Suprapubic skin (tissue), 4 donors: ENCODE results near the gene MLLT6. TPM values are rescaled to one million over a fixed set of nuclear protein-coding genes. Genes with fewer than 3 reads are reported as not detected.

Experiments
- DNase-seq, 2 donors: peaks; one replicate each; pipeline ENCODE4 v3.0.0-alpha.2; 2019; ENCODE audit warnings: low spot score in 2 of 2
- H3K27ac ChIP-seq: fragments of 200-600 bp; sonication (generic); one replicate; pipeline ENCODE4 v1.5.1; 2019
- H3K27me3 ChIP-seq: fragments of 200-600 bp; sonication (generic); one replicate; pipeline ENCODE4 v1.5.1; 2019
- H3K36me3 ChIP-seq: fragments of 200-600 bp; sonication (generic); one replicate; pipeline ENCODE4 v1.5.1; 2019
- H3K4me1 ChIP-seq: fragments of 200-600 bp; sonication (generic); one replicate; pipeline ENCODE4 v1.5.1; 2019
- H3K4me3 ChIP-seq: fragments of 200-600 bp; sonication (generic); one replicate; pipeline ENCODE4 v1.5.1; 2019; ENCODE audit warnings: mild to moderate bottlenecking
- H3K9me3 ChIP-seq: fragments of 200-600 bp; sonication (generic); one replicate; pipeline ENCODE4 v1.5.1; 2019
- EP300 ChIP-seq: sonication (generic); formaldehyde crosslinking; IDR thresholded peaks from one replicate; pipeline ENCODE4 v1.6.1; 2017; ENCODE audit warnings: antibody characterized with exemption
- POLR2A ChIP-seq, 2 donors: fragments of 450-650 bp; IDR thresholded peaks; one replicate each; pipeline ENCODE4 v1.6.1; 2017; ENCODE audit warnings: antibody characterized with exemption in 2 of 2, mild to moderate bottlenecking in 2 of 2, moderate library complexity in 2 of 2
- POLR2AphosphoS5 ChIP-seq, 3 donors: sonication (generic); formaldehyde crosslinking; IDR thresholded peaks; one replicate each; pipeline ENCODE4 v1.6.1; 2017; ENCODE audit warnings: antibody characterized with exemption in 3 of 3
- WGBS: methylation state at CpG from one replicate; pipeline ENCODE4 v1.1.5; 2018; 5-methylcytosine and 5-hydroxymethylcytosine counted together
- total RNA-seq, 4 donors: library from RNA; depleted of rRNA; stranded (reverse); fragments of >200 nt; gene quantifications; one replicate each; pipeline ENCODE4 v1.1.0, GENCODE V29; 2016
- TF ChIP-seq, protein P1 (sequence below), 2 donors: fragments of 200-600 bp in 1 of 2; fragments of 450-650 bp in 1 of 2; sonication (generic) in 1 of 2; IDR thresholded peaks; one replicate each; pipeline ENCODE4 v1.5.1; 2016 to 2019; ENCODE audit warnings: antibody characterized with exemption in 2 of 2, mild to moderate bottlenecking in 1 of 2, moderate library complexity in 1 of 2

The MLLT6 gene
- total RNA-seq, 4 donors from 2014 or later = 62.7 to 136 (median 79.0) TPM

DNA sequence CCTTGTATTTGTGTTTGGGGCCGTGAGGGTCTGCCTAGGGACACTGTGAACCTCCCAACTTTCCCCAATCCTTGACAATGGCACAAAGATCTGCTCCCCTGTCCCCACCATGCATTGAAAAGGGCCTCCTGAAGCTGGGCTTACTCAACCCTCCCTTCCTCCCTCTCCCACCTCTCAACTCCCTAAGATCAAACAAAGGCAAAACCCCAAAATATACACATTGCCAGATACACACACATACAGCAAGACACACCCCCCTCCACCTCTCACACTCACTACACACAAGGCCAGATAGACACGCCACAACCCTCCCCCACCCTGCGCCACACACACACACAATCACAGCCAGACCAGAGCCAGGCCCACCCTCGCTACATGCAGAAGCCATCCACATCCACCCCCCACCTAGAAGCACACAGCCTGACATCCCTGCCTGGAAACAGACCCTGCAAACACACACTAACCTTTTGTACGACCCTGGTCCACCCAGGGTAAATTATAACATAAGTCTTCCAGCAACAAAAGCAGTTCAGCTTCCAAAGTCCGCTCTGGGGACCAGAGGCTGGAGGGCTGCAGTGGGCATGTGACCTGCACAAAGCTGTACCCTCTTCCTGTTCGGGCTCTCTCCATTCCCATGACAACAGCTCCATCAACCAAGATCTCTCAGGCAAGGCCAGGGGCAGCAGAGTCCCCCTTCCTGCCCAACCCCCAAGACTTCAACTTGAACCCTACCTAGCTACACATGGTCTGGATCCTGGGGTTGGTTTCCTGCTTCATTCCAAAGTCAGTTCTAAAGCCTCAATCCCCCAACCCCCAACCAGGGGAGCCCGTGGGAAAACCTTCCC lies 41.2 kb downstream of the MLLT6 start:
- no peaks in the 10 kb centered on the region for H3K36me3 ChIP-seq
- peak overlapping the region; percentile 22 for H3K27ac ChIP-seq
- WGBS = 55% methylated on average over 8 of the region's 8 CpGs
- peaks cover 75% of the 10 kb centered on the region for H3K4me1 ChIP-seq
- no peak for DNase-seq
- H3K9me3 ChIP-seq = no peaks in the 10 kb centered on the region
- peak overlapping the region; percentile 96 for H3K4me3 ChIP-seq
- H3K27me3 ChIP-seq = no peaks in the 10 kb centered on the region
- TF ChIP-seq POLR2A (IDR thresholded peaks at IDR 0.05) (no peak), POLR2AphosphoS5 (IDR thresholded peaks at IDR 0.05) (no peak), EP300 (no peak)
- TF ChIP-seq, protein P1, sequence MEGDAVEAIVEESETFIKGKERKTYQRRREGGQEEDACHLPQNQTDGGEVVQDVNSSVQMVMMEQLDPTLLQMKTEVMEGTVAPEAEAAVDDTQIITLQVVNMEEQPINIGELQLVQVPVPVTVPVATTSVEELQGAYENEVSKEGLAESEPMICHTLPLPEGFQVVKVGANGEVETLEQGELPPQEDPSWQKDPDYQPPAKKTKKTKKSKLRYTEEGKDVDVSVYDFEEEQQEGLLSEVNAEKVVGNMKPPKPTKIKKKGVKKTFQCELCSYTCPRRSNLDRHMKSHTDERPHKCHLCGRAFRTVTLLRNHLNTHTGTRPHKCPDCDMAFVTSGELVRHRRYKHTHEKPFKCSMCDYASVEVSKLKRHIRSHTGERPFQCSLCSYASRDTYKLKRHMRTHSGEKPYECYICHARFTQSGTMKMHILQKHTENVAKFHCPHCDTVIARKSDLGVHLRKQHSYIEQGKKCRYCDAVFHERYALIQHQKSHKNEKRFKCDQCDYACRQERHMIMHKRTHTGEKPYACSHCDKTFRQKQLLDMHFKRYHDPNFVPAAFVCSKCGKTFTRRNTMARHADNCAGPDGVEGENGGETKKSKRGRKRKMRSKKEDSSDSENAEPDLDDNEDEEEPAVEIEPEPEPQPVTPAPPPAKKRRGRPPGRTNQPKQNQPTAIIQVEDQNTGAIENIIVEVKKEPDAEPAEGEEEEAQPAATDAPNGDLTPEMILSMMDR (IDR thresholded peaks at IDR 0.05) = no peak

DNA sequence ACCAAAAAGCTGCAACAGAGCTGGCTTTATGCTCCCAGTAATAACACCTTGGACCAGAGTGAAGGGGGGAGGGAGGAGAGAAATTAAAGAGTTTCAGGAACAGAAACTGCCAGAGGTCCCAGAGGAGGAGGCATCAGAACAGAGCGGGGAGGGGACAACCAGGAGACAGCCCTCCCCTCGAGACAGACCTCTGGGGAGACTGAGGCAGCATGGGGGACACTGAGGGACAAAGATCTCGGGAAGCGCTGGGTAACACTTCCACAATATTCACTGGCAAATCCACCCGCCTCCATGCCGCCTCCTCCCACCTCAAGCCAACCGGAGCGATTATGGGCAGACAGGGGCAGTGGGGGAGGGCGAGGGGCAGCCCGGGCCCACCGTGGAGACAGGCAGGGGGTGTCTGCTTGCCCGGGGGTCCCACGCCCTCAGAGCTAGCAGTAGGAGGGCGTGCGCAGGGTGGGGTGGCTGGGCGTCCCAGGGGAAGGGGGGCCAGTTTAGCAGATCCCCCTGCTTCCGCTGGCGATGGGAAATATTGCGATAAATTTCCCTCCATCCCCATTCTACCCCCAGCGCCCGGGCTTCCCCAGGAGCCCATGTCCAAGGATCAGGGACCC lies 41.9 kb downstream of the MLLT6 start:
- no peaks in the 10 kb centered on the region for H3K27me3 ChIP-seq
- H3K9me3 ChIP-seq = no peaks in the 10 kb centered on the region
- WGBS = 6% methylated on average over 18 of the region's 21 CpGs
- H3K27ac ChIP-seq = peak overlapping the region; percentile 22
- no peak for DNase-seq
- peaks cover 73% of the 10 kb centered on the region for H3K4me1 ChIP-seq
- H3K36me3 ChIP-seq = no peaks in the 10 kb centered on the region
- peak overlapping the region; percentile 96 for H3K4me3 ChIP-seq
- TF ChIP-seq POLR2AphosphoS5 (IDR thresholded peaks at IDR 0.05) (no peak), EP300 (no peak), POLR2A (IDR thresholded peaks at IDR 0.05) (no peak)
- TF ChIP-seq, protein P1 (IDR thresholded peaks at IDR 0.05) = no peak

DNA sequence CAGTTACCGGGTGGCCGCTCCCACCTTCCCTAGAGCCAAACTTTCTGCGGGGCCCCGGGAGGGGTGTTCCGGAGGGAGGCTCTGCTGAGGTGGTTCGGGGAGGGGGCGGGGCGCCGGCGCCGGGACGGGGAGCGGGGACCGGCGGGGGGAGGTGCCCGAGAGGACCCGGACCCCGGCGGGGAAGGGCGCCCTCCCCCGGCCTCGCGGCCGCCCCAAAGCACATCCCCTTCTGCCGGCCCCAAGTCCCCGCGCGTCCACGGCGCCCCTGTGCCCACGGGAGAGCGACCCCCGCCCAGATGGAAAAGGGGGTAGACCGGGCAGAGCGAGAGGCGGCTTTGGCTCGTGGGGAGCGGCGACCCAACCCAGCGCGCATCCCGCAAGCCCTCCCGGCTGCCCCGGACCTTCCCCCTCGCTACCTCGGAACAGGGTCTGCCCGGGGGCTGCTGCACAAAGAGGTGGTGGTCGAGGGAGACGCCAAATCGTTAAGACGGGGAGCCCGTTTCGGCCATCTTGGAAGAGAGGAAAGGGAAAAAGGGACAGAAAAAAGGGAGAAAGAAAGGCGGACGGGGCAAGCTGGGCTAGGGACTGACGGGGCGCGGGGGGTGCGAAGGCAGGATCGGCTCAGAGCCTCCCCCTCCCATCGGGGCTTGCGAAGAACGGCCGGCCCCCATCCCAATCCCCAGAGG lies 42.5 kb downstream of the MLLT6 start:
- no peaks in the 10 kb centered on the region for H3K36me3 ChIP-seq
- no peaks in the 10 kb centered on the region for H3K9me3 ChIP-seq
- H3K27ac ChIP-seq = peak overlapping the region; percentile 92
- 2% methylated on average over 26 of the region's 64 CpGs for WGBS
- TF ChIP-seq POLR2AphosphoS5 (IDR thresholded peaks at IDR 0.05) (no peak), EP300 (no peak), POLR2A (IDR thresholded peaks at IDR 0.05) (no peak)
- TF ChIP-seq, protein P1 (IDR thresholded peaks at IDR 0.05) = no peak
- H3K4me3 ChIP-seq = peak overlapping the region; percentile 96
- no peak for DNase-seq
- no peaks in the 10 kb centered on the region for H3K27me3 ChIP-seq
- peaks cover 70% of the 10 kb centered on the region for H3K4me1 ChIP-seq

DNA sequence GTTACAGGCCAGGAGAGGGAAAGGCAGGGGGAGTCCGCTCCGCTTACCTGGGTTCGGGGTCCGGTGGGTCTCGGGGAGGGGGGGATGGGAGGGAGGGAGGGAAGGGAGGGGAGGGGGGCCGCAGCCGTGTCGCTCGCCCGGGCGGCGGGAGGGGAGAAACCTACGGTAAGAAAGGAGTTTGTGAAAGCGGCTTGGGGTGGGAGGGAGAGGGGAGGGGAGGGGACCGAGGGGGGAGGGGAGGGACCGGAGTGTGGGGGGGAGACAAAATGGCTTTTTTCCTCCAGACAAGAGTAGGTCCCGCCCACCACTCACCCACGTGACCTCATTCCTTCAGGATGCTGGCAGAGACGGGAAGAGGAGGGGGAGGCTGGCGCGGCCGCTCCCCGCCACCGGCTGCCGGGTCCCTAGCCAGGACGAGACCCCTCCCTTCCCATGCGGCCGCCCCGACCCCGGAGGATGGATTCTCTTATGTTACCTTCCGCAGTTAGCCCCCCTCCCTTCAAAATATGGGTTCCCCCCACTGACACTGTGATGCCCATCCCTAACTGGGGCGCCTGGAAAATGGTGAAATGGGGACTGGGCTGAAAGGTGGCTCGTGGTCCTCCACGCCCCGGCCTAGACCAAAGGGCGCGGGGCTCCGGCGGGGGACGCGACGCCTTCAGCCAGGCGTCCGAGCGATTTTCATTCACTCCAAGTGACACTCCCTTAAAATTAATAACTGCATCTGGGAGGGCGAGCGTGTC lies 43.2 kb downstream of the MLLT6 start, which contains the start of gene PCGF2:
Gene PCGF2, minus strand, starts transcription at position 188 of the 743 bp plus-strand sequence. CDS start 7,934 bp downstream, outside the sequence.
- DNase-seq = peak; percentile 94 to 95

More for the DNA sequence above, 43.2 kb downstream of the MLLT6 start, which contains the start of gene PCGF2:
- H3K4me1 ChIP-seq = peaks cover 66% of the 10 kb centered on the region
- WGBS = 0% methylated on average over 42 of the region's 47 CpGs
- H3K27ac ChIP-seq = peak within 1 kb of the TSS; percentile 92
- no peaks in the 10 kb centered on the region for H3K9me3 ChIP-seq
- TF ChIP-seq EP300 = no peak
- TF ChIP-seq, protein P1 (IDR thresholded peaks at IDR 0.05) = no peak
- TF ChIP-seq POLR2A (IDR thresholded peaks at IDR 0.05) = no peak
- TF ChIP-seq POLR2AphosphoS5 (IDR thresholded peaks at IDR 0.05) = no peak
- H3K4me3 ChIP-seq = peak within 1 kb of the TSS; percentile 96
- no peaks in the 10 kb centered on the region for H3K36me3 ChIP-seq
- no peaks in the 10 kb centered on the region for H3K27me3 ChIP-seq
